Measurements from ENCODE around the gene FBXO3.
"Not testable (repeated sequence)": the region's sequence is repeated elsewhere in the genome, so short reads cannot be mapped to it uniquely, and the experiment has no call there.

Gene FBXO3

GRCh38 chr11:33724644-33725035, 49.7 kb downstream of the FBXO3 start:
- no peak for DNase-seq

- DNase-seq = no peak
These were observed 51.0 kb downstream of the FBXO3 start for GRCh38 chr11:33723238-33723881.

GRCh38 chr11:33722590-33723234, 51.6 kb downstream of the FBXO3 start:
- no peak for DNase-seq

- no peak for DNase-seq
These were observed 52.3 kb downstream of the FBXO3 start for GRCh38 chr11:33721984-33722383.

GRCh38 chr11:33721426-33721825, 52.9 kb downstream of the FBXO3 start:
- no peak for DNase-seq

GRCh38 chr11:33719587-33719986, 54.7 kb downstream of the FBXO3 start:
- no peak for DNase-seq

- DNase-seq = no peak
These were observed 55.9 kb downstream of the FBXO3 start for GRCh38 chr11:33718440-33718839.

- no peak for DNase-seq
These were observed 58.1 kb downstream of the FBXO3 start for GRCh38 chr11:33716243-33716642.

- no peak for DNase-seq
These were observed 60.4 kb downstream of the FBXO3 start for GRCh38 chr11:33713856-33714398.

- DNase-seq = no peak
These were observed 61.0 kb downstream of the FBXO3 start for GRCh38 chr11:33713151-33713855.

GRCh38 chr11:33712436-33712835, 61.9 kb downstream of the FBXO3 start:
- DNase-seq = no peak

GRCh38 chr11:33709466-33709865, 64.9 kb downstream of the FBXO3 start:
- no peak for DNase-seq

GRCh38 chr11:33708985-33709384, 65.3 kb downstream of the FBXO3 start:
- DNase-seq = no peak

GRCh38 chr11:33707831-33708230, 66.5 kb downstream of the FBXO3 start:
- DNase-seq = not testable (repeated sequence)

- DNase-seq = no peak
These were observed 67.4 kb downstream of the FBXO3 start for GRCh38 chr11:33706966-33707365.

GRCh38 chr11:33706546-33706945, 67.8 kb downstream of the FBXO3 start:
- DNase-seq = no peak

- DNase-seq = no peak
These were observed 69.9 kb downstream of the FBXO3 start for GRCh38 chr11:33704240-33705002.

- no peak for DNase-seq
These were observed 70.5 kb downstream of the FBXO3 start for GRCh38 chr11:33703788-33704187.

- no peak for DNase-seq
These were observed 71.1 kb downstream of the FBXO3 start for GRCh38 chr11:33703234-33703633.

GRCh38 chr11:33701302-33702230, 72.8 kb downstream of the FBXO3 start:
- DNase-seq = no peak

GRCh38 chr11:33700502-33701271, 73.6 kb downstream of the FBXO3 start, which contains the start of gene C11orf91:
TSS of gene C11orf91 (minus strand) at chr11:33700826. CDS start at chr11:33700740, 86 bp downstream.
- DNase-seq = peak; percentile 63

Measured in NCI-H1417 treated with DMSO at 0.1 percent for 48 hours (cell line).